SKM-1 treated with dmso at 0.1 percent for 144 hours (cell line): Measurements from ENCODE around the gene SLC51A.
"Not testable (repeated sequence)": the region's sequence is repeated elsewhere in the genome, so short reads cannot be mapped to it uniquely, and the experiment has no call there.

Experiments used
- DNase-seq: peaks from one replicate; lab custom pipeline; 2025; ENCODE audit not compliant: unreplicated experiment; lab: John Stamatoyannopoulos, UW

SLC51A gene

GRCh38 chr3:196238612-196239560 is 22.6 kb downstream of the SLC51A start:
- DNase-seq: no peak

GRCh38 chr3:196240424-196240823 is 24.1 kb downstream of the SLC51A start:
- DNase-seq: no peak

DNA sequence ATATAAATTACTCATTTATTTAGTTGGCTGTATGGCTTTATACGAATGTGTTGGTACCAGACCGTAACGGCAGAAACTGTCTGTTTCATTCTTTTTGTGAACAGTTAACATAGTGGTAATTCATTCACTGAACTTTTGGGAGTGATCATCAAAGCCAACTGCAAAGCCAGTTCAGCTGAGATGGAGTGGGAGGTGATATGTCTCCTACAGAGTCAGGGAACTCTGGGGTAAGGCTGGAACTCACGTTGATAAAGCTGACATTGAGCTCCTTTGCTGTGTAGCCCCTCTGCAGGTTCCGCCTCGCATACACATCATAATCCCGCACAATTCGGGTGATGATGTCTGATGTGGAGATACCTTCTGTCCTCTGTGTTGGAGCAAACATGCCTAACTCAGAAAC is 25.4 kb downstream of the SLC51A start:
- no peak for DNase-seq

DNA sequence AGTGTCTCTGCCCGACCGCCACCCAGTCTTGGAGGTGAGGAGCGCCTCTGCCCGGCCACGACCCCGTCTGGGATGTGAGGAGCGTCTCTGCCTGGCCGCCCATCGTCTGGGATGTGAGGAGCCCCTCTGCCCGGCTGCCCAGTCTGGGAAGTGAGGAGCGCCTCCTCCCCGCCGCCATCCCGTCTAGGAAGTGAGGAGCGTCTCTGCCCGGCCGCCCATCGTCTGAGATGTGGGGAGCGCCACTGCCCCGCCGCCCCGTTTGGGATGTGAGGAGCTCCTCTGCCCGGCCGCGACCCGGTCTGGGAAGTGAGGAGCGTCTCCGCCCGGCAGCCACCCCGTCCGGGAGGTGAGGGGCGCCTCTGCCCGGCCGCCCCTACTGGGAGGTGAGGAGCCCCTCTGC is 27.8 kb downstream of the SLC51A start:
- not testable (repeated sequence) for DNase-seq

DNA sequence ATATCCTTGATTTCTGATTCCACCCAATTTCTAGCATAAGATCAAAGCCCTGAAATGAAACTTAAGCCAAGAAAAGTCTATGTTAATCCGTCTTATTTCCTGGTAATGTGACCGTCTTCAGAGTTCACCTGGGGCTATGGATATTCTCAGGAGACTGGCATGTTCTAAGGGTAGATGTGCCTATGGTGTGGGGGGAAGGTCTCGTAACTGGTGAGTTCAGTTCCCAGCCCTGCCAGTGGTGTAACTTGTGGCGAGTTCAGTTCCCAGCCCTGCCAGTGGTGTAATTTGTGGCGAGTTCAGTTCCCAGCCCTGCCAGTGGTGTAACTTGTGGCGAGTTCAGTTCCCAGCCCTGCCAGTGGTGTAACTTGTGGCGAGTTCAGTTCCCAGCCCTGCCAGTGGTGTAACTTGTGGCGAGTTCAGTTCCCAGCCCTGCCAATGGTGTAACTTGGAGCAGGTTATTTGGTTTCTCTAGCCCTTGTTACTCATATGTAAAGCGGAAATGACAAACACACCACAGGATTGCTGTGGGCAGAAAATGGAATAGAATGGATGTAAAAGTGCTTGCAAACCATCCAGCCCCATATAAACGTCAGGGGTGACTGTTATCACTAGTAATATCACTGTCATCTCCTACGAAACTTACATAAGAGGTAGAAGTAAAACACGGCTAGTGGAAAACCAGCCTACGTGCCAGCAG is 30.4 kb downstream of the SLC51A start:
- peak; percentile 76 for DNase-seq

DNA sequence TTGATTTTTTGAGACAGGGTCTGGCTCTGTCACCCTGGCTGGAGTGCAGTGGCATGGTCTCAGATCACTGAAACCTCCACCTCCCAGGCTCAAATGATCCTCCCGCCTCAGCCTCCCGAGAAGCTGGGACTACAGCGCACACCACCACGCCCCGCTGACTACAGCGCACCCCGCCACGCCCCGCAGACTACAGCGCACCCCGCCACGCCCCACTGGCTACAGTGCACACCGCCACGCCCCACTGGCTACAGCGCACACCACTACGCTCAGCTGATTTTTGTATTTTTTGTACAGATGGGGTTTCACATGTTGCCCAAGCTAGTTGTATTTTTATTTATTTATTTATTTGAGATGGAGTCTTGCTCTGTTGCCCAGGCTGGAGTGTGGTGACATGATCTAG is 35.6 kb downstream of the SLC51A start:
- no peak for DNase-seq

DNA sequence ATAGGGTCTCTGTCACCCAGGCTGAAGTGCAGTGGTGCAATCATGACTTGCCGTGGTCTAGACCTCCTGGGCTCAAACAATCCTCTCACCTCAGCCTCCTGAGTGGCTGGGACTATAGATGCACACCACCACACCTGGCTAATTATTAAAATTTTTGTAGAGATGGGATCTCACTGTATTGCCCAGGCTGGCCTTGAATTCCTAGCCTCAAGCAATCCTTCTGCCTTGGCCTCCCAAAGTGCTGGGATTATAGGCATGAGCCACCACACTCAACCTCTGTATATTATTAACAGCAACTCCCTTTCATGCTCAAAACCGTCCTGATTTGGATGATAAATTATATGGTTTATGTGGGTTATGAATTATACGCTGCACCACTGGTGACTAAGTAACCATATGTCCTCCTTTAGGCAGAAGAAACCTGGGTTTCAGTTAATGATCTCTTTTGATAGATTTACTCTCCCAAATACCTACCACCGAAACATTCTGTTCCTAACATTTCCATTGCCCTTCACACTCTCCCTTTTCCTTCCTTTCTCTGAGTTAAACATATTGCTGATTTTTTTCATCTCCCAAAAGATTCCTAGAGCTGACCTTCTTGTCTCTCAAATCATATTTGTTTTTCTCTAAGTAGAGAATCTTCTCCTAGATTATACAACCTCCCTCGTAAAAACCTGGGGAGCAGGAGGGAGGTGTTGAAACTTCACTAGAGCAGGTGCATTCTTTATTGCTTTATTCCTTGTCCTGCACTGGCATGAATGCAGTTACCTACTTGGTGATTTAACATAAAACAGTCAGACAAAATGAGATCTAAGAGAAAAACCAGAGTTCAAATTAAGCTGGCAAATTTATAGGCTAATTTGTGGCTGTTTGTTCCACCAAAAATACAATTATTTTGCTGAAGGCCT is 38.3 kb downstream of the SLC51A start:
- no peak for DNase-seq

DNA sequence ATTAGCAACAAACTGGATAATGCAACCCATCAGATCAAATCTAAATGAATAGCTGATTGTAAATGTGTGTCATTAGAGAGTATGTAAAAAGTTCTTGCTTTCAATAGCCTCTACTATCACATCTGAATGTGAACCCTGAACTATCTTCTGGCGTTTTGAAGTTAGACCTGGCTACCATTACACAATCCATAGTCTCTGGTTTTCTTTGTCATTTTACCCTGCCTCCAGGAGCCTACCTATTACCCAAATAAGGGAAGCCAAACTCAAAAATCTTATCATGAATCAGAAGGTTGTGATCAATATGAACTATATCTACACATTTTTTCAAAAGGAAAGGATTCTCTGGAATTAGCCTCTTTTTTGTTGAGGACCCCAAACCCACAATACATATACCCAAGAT is 39.4 kb downstream of the SLC51A start:
- DNase-seq: no peak

DNA sequence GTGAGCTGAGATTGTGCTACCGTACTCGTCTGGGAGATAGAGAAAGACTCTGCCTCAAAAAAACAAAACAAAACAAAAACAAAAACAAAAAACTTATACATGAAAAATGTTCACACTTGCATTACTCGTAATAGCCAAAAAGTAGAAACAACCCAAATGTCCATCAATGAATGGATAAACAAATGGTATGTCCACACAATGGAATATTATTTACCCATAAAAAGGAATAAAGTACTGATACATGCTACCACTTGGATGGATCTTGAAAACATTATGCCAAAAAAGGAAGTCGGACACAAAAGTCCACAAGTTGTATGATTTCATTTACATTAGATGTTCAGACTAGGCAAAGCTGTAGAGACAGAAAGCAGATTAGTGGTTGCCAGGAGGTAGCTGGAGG is 44.5 kb downstream of the SLC51A start:
- no peak for DNase-seq

- no peak for DNase-seq
Measured at GRCh38 chr3:196263819-196264218, 47.5 kb downstream of the SLC51A start.

- no peak for DNase-seq
Measured at GRCh38 chr3:196268284-196269163, 52.2 kb downstream of the SLC51A start.

- no peak for DNase-seq
Measured at GRCh38 chr3:196270499-196270898, 54.2 kb downstream of the SLC51A start.

DNA sequence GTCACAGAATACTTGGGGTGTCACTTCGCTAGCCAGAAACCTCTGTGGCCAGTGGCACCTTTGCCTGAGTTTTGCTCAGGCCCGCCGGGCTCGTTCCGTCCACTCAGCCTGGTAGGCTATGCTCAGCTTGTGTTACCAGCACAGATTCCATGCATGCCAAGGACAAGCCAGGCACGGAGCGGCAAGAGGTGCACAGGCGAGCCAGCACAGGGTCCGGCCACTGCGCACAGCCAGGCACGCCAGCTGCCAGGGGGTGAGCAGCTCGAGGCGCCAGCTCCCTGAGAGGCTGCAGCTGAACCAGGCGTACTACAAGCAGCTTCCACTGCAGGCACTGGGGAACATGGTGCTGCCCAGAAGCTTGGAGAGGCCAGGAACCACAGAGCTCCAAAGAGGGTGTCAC is 56.5 kb downstream of the SLC51A start:
- DNase-seq: no peak

GRCh38 chr3:196273655-196274054 is 57.3 kb downstream of the SLC51A start:
- DNase-seq: no peak

DNA sequence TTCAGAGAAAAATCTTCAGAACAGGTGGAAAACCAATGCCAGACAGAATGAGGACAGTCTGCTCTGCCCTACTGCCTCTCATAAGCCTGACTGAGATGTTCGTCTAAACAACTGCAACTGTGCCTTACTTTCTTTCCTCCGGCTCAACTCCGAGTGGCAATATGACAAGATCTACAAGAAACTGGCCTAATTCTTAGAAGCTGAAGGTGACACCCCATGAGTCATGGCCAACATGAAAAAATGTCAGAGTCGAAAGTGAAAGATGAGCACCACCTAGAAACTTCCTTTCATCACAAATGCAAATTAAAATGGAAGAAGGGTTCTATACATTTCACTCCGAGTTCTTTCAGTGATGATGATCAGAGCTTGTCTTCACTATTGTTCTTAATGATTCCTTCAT is 58.3 kb downstream of the SLC51A start:
- DNase-seq: no peak

DNA sequence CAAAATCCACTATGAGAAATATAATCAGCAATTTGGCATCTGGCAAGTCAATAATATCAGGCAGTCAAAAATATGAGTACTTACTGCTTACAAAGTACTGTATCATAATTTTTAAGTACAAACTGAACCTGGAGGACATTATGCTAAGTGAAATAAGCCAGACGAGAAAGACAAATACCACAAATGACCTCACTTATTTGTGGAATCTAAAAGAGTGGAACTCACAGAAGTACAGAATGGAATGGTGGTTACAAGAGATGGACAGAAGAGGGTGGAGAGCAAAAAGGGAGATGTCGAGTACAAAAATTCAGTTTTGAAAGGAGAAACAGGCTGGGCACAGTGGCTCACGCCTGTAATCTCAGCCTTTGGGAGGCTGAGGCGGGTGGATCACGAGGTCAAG is 58.8 kb downstream of the SLC51A start:
- DNase-seq: no peak

GRCh38 chr3:196280689-196281440 is 64.5 kb downstream of the SLC51A start:
- no peak for DNase-seq

DNA sequence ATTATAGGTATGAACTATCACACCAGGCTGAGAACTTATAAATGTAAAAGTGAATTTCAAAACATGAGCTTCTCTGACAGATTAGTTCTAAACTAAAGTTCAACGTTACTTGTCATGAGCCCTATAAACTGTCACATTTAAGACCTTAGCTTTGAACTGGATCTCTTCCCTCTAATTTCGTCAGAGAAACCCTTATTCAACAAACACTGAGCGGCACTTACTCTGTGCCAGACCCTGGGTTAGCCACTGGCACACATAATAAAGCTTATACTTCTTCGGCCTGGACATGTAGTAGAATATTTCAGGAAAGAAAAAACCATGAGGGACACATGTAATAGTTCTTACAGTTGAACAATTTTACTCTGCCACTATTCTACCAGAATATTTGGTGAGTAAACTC is 65.6 kb downstream of the SLC51A start:
- no peak for DNase-seq
